ENCODE measurements around the gene GARIN3. TPM values are rescaled to one million over a fixed set of nuclear protein-coding genes. Genes with fewer than 3 reads are reported as not detected.
A peak's percentile ranks its signal among the peaks of the same experiment; 100 is the strongest.
"Not testable (repeated sequence)": the region's sequence is repeated elsewhere in the genome, so short reads cannot be mapped to it uniquely, and the experiment has no call there.

Gene GARIN3
- total RNA-seq, 2 experiments from 2014 or later: 0.46 to 0.47 TPM

DNA sequence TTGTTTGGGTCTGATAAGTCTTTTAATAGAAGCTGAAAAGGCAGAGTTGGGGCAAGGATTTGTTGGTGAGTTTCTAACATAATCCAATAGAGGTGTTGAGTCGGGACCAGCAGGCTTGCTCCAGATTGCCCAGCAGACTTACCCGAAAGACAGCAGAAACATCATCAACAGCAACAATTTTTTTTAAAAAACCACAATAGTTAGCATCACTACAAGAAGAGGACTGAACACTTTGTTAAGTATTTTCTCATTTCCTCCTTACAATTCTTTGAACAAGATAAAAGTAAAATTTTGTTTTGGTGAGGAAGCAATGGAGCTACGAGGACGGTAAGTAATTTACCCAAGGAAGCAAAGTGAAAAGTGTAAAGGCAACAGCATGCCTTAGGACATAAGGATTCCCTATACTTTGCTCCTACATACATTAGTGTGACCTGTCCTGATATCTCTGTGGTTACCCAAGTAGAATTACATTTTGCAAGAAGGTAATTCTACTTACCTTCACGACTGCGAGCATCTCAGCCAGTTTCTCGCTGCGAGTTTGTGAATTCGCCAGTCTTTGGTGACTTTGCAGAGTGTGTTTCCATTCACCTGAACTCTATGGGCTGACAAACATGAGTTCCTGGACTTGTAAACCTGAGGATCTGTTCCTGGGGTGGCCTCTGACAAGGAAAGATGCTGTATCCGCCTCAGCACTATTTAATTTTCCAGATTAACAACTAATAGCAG lies 27.8 kb upstream of the GARIN3 start:
- Mint-ChIP-seq H3K27me3 (no peaks in the 10 kb centered on the region), H3K4me1 (peaks cover 83% of the 10 kb centered on the region), H3K36me3 (peaks cover 75% of the 10 kb centered on the region), H3K4me3 (peak overlapping the region; percentile 74), H3K27ac (peak overlapping the region; percentile 90), H3K9me3 (peaks cover 2% of the 10 kb centered on the region)
- DNase-seq: no peak

DNA sequence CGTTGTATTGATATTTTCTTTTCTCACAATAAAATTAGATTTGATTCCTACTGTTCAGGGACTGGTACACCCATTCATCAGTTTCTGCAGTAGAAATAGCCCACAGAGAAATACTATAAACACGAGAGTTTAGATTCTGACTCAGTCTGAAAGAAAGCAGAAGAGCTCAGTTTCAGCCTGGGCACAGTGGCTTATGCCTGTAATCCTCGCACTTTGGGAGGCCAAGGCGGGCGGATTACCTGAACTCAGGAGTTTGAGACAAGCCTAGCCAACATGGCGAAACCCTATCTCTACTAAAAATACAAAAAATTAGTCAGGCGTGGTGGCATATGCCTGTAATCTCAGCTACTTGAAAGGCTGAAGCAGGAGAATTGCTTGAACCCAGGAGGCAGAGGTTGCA lies 23.2 kb upstream of the GARIN3 start:
- Mint-ChIP-seq H3K4me3 (peak overlapping the region; percentile 87), H3K36me3 (peaks cover 87% of the 10 kb centered on the region), H3K9me3 (no peaks in the 10 kb centered on the region), H3K4me1 (peaks cover 74% of the 10 kb centered on the region), H3K27me3 (no peaks in the 10 kb centered on the region), H3K27ac (peak overlapping the region; percentile 93)
- DNase-seq: peak; percentile 55

DNA sequence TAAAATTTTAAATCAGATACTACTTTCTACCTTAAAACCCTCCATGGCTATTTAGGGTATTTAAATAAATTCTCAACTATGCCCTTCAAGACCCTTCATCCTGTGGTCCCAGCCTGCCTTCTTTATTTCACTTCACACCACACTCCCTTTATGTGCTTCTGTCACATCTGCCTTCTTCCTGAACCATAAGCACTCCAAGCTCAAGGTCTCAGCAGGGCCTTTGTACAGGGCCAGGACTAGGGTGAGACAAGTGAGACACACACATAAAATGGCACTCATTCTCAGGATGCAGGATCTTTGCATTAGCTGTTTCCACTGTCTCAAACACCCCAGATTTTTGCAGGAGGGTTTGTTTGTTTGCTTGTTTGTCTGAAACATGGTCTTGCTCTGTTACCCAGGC lies 22.2 kb upstream of the GARIN3 start:
- H3K36me3 Mint-ChIP-seq: peaks cover 88% of the 10 kb centered on the region
- no peaks in the 10 kb centered on the region for H3K27me3 Mint-ChIP-seq
- H3K9me3 Mint-ChIP-seq: no peaks in the 10 kb centered on the region
- H3K4me1 Mint-ChIP-seq: peaks cover 66% of the 10 kb centered on the region
- no peak for DNase-seq
- H3K4me3 Mint-ChIP-seq: peak overlapping the region; percentile 87
- H3K27ac Mint-ChIP-seq: peak overlapping the region; percentile 93

DNA sequence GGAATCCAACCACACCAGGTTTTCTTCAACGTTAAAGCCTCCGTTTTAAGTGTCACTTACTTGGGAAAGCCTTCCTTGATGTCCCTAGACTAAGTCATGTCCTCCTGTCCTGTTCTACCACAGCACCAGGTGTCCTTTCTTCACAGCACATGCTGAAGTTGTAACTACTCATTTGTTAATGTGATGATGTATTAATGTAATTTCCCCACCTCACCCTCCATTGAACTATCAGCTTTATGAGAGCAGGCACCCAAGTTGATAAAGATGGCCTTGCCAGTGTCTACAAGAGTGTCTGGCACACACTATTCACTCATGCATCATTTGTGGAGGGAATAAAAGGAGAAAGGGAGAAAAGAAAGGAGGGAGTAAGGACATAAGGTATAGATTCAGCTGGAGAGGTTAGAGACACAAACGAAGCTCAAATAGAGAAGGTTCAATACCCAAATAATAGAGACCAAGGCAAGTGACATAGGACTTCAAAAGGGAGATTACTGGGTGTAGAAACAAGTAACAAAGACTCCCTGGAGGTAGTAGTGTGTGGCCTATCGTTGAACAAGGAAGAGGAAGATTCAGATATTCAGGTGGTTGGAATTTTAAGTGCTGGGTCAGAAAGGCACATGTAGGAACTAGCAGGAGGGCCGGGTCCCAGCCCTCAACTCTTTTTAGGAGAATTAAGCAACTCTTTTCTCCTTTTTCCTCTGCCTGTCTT lies 21.1 kb upstream of the GARIN3 start:
- DNase-seq: no peak
- Mint-ChIP-seq H3K4me1 (peaks cover 56% of the 10 kb centered on the region), H3K27me3 (no peaks in the 10 kb centered on the region), H3K36me3 (peaks cover 88% of the 10 kb centered on the region), H3K9me3 (no peaks in the 10 kb centered on the region), H3K4me3 (peak overlapping the region; percentile 87), H3K27ac (peak overlapping the region; percentile 93)

DNA sequence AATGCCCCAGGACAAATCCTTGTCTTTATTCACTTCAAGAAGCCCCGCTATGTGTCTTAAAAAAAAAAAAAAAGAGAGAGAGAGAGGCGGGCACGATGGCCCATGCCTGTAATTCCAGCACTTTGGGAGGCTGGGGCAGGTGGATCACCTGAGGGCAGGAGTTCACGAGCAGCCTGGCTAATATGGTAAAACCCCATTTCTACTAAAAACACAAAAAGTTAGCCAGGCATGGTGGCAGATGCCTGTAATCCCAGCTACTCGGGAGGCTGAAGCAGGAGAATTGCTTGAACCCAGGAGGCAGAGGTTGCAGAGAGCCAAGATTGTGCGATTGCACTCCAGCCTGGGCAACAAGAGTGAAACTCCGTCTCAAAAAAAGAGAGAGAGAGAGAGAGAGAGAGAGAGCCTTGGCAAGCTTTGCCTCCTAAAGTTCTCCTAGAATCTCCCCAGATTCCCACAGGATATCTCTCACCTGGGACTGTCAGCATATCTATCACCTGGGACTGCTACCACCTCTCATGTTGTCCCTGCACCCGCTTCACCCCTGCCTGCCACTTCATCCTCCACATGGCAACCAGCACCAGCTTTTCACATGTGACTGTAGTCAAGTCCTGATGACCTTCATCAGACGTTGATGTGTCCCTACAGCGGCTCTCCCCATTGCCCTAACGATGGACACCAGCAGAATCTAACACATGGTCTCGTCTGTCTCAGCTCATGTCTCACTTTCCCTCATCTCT lies 20.4 kb upstream of the GARIN3 start:
- peak overlapping the region; percentile 87 for H3K4me3 Mint-ChIP-seq
- H3K9me3 Mint-ChIP-seq: no peaks in the 10 kb centered on the region
- peaks cover 89% of the 10 kb centered on the region for H3K36me3 Mint-ChIP-seq
- H3K27ac Mint-ChIP-seq: peak overlapping the region; percentile 93
- H3K4me1 Mint-ChIP-seq: peaks cover 50% of the 10 kb centered on the region
- H3K27me3 Mint-ChIP-seq: no peaks in the 10 kb centered on the region
- DNase-seq: peak; percentile 22

DNA sequence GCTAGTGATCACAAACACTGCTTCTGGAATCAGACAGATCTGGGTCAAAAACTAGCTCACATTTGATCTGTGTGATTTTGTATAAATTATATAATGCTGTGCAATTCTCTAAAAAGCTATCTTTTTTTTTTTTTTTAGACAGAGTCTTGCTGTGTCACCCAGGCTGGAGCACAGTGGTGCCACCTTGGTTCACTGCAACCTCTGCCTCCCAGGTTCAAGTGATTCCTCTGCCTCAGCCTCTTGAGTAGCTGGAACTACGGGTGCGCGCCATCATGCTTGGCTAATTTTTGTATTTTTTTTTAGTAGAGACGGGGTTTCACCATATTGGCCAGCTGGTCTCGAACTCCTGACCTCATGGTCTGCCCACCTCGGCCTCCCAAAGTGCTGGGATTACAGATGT lies 19.1 kb upstream of the GARIN3 start:
- H3K4me3 Mint-ChIP-seq: peak overlapping the region; percentile 87
- not testable (repeated sequence) for H3K9me3 Mint-ChIP-seq, H3K27me3 Mint-ChIP-seq, DNase-seq
- H3K27ac Mint-ChIP-seq: peak overlapping the region; percentile 93
- H3K36me3 Mint-ChIP-seq: peaks cover 87% of the 10 kb centered on the region
- H3K4me1 Mint-ChIP-seq: peaks cover 43% of the 10 kb centered on the region

DNA sequence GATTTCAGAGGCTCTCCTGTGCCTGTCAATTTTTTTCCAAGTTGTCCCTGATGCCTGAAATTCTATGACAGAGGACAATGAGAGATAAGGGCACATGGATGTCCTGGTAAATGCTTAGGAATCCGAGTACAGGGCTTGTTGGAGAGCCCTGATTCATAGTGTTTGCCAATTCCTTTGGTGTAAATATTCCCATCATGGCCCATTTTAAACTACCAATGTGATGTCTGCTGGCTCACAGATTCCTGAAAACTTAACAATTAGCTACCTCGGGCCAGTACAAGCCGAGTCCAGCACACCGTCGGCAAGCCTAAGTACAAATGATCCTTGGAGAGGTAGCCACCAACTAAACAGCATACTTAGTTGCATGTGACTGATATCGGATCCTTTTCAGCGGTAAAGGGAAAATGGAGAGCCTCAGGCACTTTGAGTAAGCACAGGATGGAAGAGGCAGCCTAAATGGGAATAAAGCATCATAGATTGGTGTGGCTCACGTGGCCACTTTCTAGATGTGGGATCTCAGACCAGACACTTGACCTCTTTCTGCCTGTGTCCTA lies 18.1 kb upstream of the GARIN3 start:
- Mint-ChIP-seq H3K36me3 (peaks cover 81% of the 10 kb centered on the region), H3K27ac (peak overlapping the region; percentile 93), H3K4me3 (peak overlapping the region; percentile 87), H3K4me1 (peaks cover 46% of the 10 kb centered on the region), H3K27me3 (no peaks in the 10 kb centered on the region), H3K9me3 (no peaks in the 10 kb centered on the region)
- DNase-seq: no peak

DNA sequence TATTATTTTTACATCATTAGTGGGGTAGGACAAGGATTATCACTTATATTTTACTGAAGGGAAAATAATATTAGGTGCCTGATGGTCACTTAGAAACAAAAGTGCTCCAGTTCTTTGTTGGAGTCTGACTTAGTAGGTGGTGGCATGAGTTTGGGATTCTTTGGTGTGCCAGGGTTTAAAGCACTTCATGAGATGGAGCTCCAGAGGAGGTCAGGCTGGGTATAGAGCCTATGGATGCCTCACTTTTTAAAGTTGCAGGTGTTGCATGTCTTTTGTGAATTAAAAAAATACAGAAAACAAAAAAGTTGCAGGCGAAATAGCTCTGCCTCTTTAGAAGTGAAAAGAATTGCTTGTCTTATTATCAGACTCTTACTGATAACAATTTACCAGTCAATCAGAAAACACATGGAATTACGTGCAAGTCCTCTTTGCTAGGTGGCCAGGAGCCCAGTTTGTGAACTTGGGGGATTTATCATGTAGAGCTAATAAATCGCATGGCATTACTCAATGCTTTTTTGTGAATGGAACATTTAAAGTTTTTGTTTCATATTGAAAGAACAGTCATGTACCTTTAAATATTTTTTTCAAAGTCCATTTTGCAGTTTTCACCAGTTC lies 16.2 kb upstream of the GARIN3 start:
- no peak for DNase-seq
- H3K9me3 Mint-ChIP-seq: peaks cover 6% of the 10 kb centered on the region
- peaks cover 47% of the 10 kb centered on the region for H3K4me1 Mint-ChIP-seq
- H3K27ac Mint-ChIP-seq: peak overlapping the region; percentile 100
- peak overlapping the region; percentile 99 for H3K4me3 Mint-ChIP-seq
- H3K27me3 Mint-ChIP-seq: no peaks in the 10 kb centered on the region
- H3K36me3 Mint-ChIP-seq: peaks cover 73% of the 10 kb centered on the region

DNA sequence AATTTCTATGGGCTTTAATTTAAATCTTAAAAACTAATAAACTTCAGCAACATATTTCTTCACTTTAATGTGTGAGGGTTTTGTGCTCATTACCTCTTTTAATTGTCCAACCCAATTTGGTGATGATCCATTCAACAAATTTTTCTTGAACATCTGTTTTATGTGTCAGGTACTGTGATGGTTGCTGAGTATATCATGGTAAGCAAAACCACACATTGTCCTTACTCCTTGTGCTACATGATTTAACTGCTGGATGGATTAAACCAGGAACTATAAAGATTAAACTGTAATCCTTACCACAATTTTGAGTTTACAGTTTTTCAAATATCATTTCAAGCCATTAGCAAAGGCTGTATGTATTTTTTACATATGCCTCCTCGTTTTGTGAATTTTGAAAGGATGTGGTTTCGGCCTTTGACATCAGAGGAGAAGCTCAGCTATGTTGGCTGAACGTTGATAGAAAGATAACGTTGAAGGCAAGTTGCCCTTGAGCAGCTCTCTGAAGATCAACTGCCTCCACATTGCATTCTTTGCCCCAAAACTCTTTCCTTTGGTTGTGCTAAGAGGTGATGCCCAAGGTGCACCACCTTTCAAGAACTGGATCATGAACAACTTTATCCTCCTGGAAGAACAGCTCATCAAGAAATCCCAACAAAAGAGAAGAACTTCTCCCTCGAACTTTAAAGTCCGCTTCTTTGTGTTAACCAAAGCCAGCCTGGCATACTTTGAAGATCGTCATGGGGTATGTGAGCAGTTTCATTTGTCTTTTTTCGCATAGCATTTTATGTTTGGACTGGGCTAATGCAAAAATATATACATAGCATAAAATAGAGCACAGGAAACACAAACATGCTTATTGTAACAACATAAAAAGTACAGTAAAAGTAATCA lies 14.6 kb upstream of the GARIN3 start, which contains the start of gene ITK:
TSS of gene ITK (plus strand) at position 467 of the 891 bp plus-strand sequence. CDS start at position 605, 138 bp downstream.
- Mint-ChIP-seq H3K9me3 (peaks cover 6% of the 10 kb centered on the region), H3K4me3 (peak within 1 kb of the TSS; percentile 99), H3K27ac (peak within 1 kb of the TSS; percentile 100), H3K36me3 (peaks cover 61% of the 10 kb centered on the region), H3K27me3 (no peaks in the 10 kb centered on the region), H3K4me1 (peaks cover 46% of the 10 kb centered on the region)
- no peak for DNase-seq

DNA sequence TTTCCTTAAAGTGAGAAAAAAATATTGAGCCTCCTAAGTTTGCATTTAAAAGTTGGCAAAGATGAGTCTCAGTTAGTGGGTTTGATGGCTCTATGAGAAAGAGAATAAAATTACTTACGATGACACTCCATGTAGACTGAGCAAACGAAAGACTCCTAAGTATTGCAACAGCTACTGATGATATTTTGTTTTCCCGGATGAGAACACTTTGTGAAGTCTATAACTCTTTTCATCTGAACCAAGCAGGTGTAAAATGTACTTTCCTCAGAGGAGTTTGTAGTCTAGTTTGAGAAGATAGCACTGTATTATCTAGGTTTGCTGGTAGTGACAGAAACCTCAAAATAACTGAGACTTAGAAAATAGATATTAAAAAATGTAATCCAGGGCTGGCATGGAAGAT lies 12.9 kb upstream of the GARIN3 start:
- Mint-ChIP-seq H3K36me3 (peaks cover 48% of the 10 kb centered on the region), H3K4me3 (peak overlapping the region; percentile 78), H3K4me1 (peaks cover 58% of the 10 kb centered on the region), H3K27me3 (no peaks in the 10 kb centered on the region), H3K27ac (peak overlapping the region; percentile 100), H3K9me3 (peaks cover 6% of the 10 kb centered on the region)
- no peak for DNase-seq

DNA sequence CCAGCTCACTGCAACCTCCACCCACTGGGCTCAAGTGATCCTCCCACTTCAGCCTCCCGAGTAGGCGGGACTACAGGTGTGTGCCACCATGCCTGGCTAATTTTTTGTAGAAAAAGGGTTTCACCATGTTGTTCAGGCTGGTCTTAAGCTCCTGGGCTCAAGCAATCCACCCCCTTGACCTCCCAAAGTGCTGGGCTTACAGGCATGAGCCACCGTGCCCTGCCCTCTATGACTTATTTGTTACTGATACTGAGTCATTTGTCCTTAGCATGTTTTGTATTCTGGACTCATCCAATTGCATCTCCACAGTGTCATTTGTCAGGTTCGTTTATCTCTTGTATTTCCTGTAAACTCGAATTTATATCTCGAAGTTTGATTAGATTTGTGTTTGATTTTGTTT lies 11.9 kb upstream of the GARIN3 start:
- H3K27ac Mint-ChIP-seq: peak overlapping the region; percentile 100
- H3K27me3 Mint-ChIP-seq: no peaks in the 10 kb centered on the region
- DNase-seq: no peak
- peaks cover 39% of the 10 kb centered on the region for H3K36me3 Mint-ChIP-seq
- H3K9me3 Mint-ChIP-seq: peaks cover 6% of the 10 kb centered on the region
- H3K4me1 Mint-ChIP-seq: peaks cover 64% of the 10 kb centered on the region
- peak overlapping the region; percentile 78 for H3K4me3 Mint-ChIP-seq

DNA sequence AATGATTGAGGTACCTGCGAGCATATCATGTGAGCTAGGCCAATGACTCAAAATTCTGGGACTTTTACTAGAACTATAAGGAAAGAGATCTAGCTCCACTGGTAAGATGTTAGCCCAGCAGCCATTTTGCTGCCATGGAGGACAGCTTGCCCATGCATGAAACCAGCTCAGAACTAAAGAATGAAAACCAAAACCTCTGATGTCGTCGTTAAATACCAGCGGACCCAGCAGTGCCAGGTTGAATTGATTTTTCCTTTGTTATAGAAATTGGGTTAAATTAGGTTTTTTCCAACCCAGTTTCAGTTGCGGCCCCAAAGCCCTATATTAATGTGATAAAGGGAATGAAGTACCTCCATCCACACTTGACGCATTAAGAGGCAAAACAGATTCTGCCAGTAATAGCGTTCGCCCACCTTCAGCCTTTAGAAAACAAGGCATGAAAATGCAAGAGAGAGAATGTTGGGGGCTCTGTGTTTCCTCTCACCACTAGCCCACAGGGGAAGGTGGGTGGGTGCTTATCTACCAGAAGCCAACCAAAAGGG lies 9.1 kb upstream of the GARIN3 start:
- Mint-ChIP-seq H3K4me3 (peak overlapping the region; percentile 57), H3K4me1 (peaks cover 85% of the 10 kb centered on the region), H3K27ac (peak overlapping the region; percentile 93), H3K36me3 (peaks cover 30% of the 10 kb centered on the region), H3K9me3 (peaks cover 16% of the 10 kb centered on the region), H3K27me3 (no peaks in the 10 kb centered on the region)
- peak; percentile 52 for DNase-seq

DNA sequence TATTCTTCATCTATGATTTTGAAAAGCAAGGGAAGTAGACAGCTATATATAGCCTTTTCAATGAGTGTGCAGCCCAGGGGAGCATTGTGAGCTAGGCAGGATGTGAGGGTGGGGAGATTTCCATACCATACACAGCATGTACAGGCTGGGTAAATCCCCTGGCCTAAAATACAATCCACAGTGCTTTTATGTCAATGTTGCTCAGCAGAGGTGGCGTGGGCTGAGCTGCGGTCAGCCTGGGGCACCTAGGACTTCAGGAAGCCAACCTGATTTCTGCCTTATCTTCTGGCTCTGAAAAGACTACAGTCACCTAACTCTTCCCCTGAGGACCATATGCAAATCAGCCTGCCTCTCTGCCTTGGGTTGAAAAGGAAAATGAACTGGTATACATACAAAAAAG lies 6.3 kb upstream of the GARIN3 start:
- peak overlapping the region; percentile 55 for H3K4me3 Mint-ChIP-seq

More for the DNA sequence above, 6.3 kb upstream of the GARIN3 start:
- Mint-ChIP-seq H3K9me3 (peaks cover 21% of the 10 kb centered on the region), H3K27me3 (no peaks in the 10 kb centered on the region), H3K4me1 (peaks cover 82% of the 10 kb centered on the region), H3K36me3 (peaks cover 32% of the 10 kb centered on the region), H3K27ac (peak overlapping the region; percentile 94)
- peak; percentile 92 for DNase-seq

All from activated naive CD8-positive, alpha-beta T cell treated with anti-CD3 and anti-CD28 coated beads for 36 hours (primary cell).